GM19395 (cell line): ENCODE results near the gene PHF2.
"Not testable (repeated sequence)": the region's sequence is repeated elsewhere in the genome, so short reads cannot be mapped to it uniquely, and the experiment has no call there.

Experiments used
- ATAC-seq: cut with Tn5 transposase; IDR thresholded peaks from one replicate; pipeline ENCODE4 v1.9.1; 2021; ENCODE audit warnings: mild to moderate bottlenecking, moderate library complexity; ENCODE audit not compliant: unreplicated experiment

The PHF2 gene

DNA sequence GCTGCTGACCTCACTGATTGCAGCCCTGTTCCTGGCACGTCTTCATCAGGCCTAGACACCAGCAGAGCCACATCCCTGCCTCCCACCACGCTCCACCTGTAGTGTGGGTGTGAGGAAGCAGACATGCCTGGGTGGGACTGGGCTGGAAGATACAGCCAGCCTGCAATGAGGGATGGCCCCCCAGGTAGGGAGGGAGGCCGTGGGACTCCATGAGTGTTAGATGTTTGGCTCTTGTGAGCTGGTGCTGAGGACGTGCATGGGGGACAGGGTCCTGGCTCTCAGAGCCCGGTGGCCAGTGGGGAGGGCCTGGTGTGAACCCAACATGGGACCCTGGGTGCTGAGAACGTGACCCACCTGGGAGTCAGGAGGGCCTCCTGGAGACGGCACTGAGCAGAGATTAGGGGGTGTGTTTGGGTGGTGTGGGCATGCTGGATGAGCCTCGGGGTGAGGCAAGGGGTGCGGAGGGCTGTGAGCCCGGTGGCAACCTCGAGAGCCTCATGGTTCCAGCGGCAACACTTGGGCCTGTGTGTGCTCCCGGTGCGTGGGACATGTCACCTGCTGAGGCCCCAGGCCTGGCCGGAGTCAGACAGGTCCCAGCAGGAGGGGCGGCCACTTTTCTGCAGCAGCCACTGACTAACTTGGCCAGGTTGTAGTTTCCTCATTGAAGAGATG lies 87.6 kb downstream of the PHF2 start:
- no peak for ATAC-seq

DNA sequence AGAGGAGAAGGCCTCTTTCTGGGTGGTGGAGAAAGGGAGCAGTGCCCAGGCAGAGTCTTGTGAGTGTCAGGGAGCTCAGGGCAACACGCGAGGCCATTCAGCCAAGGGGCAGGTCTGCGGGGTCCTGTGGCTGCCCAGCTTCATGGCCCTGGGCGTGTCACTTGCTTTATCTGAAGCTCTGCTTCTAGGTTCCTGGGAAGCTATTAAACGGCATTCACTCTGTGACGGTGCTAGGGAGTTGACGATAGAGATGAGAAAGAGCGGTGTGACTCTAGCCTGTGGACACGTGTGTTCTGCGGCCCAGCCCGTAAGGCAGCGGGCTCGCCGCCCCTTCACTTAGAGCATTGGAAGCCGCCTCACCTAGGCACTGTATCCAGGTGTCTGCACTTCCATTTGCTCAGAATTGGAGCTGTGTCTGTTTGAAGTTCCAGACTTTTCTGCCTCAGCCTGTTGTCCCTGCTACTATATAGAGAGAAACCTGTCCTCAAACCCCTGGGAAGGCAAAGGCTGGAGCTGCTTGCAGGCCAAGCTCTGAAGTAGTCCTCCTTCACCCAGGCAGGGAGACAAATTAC lies 88.3 kb downstream of the PHF2 start:
- ATAC-seq: no peak

DNA sequence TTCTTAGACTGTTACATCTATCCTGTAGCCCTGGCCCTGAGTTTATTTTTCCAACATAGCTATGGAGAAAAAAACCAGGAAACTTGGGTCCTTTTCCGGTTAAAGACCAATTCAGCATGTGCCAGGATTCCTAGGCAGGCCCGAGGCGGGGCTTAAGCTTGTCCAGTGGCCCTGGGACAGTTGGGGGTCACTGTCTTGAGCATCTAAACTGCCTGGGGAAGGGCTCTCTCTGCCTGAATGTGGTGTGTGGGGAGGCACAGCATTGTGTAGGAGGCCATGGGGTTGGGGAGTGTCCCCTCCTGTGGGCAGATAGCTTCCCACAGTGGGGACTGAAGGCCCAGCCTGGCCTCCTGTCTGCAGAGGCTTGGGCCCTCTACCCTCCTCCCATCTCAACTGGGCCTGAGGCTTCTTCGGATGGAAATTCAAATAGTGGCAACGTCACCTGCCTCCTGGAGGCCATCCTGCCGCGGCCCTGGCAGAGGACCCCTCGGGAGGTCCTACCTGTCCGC lies 88.8 kb downstream of the PHF2 start:
- ATAC-seq: no peak

DNA sequence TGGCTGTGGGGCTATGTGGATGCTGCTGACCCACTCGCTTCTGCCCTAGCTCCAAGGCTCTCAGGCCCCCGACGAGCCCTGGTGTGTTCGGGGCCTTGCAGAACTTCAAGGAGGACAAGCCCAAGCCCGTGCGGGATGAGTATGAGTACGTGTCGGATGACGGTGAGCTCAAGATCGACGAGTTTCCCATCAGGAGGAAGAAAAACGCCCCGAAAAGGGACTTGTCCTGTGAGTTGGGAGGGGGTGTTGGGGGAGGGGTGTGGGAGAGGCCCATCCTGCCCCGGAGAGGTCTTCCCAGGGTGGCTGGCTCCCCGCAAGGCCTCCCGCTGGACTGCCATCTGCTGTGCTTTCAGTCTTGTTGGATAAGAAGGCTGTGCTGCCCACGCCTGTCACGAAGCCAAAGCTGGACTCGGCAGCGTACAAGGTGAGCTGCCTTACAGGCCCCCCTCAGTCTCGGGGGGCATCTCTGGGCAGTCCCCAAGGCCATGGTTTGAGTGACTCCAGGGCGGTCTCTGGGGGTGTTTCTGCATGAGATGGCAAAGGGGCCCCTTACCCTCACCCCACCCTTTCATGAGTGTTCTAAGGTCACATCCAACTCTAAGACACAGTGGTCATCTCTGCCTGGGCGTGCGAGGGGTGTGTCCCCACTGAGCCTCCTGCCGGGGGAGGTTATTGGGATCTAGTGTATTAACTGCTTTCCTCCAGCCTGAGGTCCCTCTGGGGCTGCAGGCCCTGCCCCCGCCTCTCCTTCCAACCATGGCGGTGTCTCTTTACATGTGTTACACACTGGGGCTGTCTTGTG lies 89.5 kb downstream of the PHF2 start:
- no peak for ATAC-seq

DNA sequence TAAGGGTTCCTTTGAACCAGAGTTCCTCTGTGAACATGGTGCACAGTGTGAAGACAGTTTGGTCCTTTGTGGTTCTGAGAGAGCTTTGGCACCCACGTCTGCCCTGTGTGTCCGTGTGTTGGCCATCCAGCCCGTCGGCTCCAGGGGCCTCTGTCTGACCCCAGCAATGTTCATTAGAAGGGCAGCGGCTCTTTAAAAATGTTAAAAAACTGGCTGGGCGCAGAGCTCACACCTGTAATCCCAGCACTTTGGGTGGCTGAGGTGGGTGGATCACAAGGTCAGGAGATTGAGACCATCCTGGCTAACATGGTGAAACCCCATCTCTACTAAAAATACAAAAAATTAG lies 90.0 kb downstream of the PHF2 start:
- not testable (repeated sequence) for ATAC-seq

DNA sequence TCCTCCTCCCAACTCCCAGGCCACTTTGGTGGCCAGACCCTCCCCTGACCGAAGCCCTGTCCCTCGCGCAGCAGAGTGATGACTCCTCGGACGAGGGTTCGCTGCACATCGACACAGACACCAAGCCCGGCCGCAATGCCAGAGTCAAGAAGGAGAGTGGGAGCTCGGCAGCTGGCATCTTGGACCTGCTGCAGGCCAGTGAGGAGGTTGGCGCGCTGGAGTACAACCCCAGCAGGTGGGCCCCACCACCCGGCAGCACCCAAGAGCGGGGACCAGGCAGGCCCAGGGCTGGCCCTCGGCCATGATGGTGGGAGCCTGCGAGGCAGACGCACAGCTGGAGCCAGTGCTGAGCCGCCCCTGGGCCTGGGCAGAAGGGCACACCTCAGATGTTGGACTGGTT lies 90.6 kb downstream of the PHF2 start:
- no peak for ATAC-seq

DNA sequence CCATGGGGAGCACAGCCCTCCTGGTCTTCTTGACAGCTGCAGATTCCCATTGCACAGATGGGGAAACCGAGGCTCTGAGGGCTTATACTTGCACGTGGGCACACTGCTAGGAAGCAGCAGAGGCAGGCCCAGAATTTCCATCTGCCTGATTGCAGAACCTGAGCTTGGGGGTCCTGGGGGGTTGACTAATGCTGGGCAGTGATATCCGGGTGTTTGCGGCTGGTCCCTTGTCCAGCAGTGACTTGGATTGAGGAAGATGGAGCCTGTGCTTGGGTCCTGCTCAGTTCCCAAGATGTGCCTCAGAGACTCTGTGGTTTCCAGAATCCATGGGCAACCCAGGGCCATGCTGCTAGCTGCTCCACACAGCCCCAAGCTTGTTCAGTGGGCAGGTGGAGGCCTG lies 91.2 kb downstream of the PHF2 start:
- no peak for ATAC-seq

DNA sequence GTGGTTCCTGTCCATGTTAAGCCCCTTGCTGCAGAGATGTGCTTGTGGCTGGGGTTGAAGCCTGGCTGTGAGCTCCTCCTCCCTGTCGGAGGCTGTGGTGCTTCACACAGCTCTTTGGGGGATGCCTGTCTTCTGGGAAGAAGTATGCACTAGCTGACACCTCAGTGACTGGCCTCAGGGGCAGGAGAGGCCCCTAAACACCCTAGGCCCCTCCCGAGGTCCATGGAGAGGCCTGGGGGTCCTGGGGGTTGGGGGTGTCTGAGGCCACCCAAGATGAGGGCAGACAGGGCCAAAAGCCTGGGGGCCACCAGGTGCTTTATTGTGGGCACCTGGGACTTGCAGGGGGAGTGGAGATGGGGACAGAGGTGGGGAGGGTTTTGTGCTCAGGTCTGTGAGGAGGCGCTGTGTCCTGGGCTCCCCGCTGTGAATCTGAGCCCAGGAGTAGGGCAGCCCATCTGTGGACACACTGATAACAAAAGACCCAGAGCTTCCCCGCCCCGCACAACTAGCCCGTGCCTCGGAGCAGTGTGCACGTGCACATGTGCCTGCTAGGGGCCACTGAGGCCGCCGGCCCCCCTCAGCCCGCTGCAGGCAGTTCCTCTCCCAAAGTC lies 92.0 kb downstream of the PHF2 start:
- ATAC-seq: no peak

DNA sequence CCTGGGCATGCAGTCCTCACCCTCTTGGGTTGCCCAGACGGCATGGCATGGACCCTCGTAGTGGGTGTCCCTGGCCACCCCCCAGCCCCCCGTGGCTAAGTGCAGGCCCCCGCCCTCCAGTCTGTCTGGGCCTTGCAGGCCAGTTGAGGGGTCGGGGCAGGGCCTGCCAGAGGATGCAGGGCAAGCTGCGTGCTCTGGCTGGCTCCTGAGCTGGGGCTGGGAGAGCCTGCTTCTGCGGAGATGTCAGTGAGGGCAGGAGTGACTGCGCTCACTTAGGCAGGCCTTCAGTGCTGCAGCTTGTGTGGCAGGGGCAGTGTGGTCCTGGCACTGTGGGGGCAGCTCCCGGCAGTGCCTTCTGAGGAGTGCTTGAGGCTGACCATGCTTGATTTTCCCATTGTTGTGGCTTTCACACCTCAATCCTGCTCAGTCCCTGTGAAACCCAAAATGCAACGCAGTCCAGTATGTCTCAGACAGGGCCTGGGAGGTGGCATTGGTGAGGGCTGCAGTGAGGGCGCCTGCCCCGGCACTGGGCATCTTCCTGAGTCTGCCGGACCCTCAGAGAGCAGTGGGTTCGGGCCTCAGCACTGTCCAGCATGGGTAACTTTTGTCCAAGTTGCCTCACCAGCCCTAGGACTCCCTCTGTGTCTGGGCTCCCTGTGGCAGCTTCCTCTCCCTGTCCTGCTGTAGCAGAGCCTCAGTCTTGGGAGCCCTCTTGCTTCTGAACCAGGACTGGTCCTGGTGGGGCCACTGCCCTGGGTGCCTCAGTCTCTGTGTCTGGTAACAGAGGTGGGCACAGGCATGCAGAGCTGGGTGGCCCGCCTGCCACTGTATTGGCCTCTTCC lies 93.0 kb downstream of the PHF2 start:
- ATAC-seq: no peak

DNA sequence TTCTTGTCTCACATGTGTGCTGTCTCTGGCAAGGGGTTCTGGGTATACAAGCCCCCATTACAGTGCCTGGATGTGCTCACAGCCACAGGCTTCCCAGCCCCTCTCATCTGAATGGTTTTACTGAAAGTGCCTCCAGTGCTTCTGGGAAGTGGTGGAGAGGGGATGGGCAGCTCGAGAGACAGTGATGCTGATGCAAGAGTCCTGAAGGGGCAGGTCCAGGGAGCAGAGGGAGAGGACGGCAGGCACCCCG lies 93.5 kb downstream of the PHF2 start:
- ATAC-seq: no peak

DNA sequence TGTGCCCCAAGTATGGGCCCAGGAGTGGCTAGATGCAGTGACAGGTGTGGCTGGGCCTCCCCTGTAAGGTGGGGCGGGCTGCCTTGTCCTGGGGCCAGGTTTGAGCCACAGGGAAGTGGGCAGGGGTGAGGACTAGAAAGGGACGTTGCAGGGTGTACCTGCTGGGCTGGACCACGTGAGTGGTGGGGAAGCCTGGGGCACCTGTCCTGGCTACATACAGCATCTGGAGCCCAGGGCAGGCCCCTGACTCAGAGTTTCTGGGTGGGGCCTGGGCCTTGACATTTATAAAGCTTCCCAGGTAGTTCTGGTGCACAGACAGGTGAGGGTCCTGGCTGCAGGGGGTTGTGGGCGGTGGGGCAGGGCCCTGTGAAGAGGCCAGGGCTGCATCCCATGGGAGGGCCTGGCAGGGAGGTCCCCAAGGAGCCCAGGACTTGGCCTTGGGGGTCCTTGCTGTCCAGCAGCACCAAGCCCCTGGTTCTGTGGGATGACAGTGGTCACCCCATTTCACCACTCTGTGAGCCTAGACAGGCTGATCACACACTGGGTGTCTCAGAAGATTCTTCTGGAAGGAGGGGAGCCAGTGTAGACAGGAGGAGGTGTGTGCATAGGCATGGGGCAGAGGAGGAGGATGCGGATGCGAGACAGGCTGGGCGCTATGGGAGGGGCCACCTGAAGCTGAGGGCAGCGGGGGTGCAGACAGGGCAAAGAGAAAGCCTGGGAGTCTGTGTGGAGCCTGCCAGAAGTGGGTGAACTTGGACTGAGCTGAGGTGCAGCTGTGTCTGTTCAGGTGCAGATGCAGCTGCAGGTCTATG lies 94.0 kb downstream of the PHF2 start:
- ATAC-seq: no peak

DNA sequence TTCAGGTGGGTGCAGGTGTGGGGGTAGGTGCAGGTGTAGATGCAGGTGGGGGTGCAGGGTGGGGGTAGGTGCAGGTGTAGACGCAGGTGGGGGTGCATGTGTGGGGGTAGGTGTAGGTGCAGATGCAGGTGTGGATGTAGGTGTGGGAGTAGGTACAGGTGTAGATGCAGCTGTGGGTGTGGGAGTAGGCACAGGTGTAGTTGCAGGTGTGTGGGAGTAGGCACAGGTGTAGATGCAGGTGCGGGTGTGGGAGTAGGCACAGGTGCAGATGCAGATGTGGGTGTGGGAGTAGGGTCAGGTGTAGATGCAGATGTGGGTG lies 94.6 kb downstream of the PHF2 start:
- no peak for ATAC-seq

DNA sequence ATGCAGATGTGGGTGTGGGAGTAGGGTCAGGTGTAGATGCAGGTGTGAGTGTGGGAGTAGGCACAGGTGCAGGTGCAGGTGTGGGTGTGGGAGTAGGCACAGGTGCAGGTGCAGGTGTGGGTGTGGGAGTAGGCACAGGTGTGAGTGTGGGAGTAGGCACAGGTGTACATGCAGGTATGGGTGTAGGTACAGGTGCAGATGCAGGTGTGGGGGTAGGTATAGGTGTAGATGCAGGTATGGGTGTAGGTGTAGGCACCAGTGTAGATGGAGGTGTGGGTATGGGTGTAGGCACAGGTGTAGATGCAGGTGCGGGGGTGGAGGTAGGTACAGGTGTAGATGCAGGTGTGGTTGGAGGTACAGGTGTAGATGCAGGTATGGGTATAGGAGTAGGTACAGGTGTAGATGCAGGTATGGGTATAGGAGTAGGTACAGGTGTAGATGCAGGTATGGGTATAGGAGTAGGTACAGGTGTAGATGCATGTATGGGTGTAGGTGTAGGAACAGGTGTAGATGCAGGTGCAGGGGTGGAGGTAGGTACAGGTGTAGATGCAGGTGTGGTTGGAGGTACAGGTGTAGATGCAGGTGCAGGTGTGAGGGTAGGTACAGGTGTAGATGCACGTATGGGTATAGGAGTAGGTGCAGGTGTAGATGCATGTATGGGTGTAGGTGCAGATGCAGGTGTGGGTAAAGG lies 96.1 kb downstream of the PHF2 start:
- not testable (repeated sequence) for ATAC-seq

DNA sequence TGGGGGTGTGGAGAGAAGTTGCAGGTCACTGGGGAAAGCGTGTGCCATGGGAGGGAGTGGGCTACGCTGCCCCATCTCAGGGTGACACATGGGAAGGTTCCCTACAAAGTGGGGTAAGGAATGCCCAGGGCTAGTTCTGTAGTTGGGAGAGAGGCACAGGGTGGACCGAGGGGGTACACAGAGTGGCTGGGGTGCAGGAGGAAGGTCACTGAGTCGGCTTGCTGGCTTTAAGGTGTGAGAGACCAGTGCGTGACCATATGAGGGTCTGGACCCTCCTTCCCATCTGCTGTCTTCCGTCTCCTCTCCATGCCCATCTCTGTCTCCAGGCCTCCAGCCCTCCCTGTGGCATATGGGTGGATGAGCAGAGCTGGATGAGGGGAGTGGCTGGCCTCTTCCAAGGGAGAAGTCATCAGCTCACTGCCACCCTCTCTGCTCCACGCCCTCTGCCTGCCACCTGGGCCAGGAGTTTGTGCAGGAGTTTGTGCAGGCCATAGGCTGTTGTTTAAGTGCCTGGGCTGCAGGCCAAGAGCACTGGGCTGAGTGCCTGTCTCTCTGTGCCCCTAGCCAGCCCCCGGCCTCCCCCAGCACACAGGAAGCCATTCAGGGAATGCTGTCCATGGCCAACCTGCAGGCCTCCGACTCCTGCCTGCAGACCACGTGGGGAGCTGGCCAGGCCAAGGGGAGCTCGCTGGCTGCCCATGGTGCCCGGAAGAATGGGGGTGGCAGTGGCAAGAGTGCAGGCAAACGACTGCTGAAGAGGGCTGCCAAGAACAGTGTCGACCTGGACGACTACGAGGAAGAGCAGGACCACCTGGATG lies 96.8 kb downstream of the PHF2 start:
- no peak for ATAC-seq

DNA sequence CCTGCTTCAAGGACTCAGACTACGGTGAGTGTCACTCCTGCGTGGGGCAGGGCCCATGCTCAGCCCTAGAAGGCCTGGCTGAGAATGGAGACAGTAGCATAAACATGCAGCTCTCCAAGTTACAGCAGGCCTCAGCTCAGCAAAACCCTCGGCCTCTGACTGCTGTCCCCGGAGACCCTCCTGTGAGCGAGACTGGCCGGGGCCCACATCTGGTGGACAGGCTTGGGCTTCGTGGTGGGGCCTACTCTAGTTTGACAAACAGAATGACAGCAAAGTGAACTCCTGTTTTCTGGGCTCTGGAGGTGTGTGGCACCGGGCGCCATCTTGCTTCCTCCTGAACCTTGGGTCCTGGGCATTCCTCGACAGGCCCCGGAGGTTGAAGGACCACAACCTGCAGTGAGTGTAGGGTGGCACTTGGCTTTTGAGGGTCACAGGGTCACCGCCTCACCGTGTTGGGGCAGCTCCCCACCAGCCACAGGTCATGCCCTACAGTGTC lies 97.5 kb downstream of the PHF2 start:
- ATAC-seq: no peak

DNA sequence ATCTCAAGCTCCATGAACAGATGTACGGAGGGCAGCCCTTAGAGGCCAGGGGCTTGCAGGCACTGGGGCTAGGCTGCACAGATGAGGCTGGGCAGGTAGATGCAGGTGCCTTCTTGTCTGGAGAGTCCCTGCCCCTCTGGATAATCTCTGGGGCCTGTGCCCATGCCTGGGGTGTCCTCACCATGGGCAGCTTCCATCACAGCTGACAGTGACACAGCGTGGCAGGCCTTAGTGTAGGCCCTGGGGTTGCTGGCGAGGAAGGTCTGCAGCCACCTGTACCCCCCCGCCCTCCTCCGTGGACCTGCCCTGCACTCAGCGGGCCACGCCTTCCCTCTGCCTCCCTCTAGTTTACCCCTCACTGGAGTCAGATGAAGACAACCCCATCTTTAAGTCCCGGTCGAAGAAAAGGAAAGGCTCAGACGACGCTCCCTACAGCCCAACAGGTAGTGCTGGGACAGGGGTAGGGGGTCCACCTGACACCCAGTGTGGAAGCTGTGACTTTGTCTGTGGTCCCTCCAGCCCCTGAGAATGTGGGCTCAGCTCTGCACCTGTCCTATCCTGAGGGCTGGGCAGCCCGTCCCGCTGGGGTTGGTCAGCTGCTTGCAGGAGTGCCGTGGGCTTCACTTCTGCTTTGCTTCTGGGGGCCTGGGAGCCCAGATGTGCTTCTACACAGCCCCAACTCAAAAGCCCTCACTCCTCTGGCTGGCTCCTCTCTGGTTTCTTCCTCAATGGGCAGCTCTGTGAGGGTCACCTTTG lies 98.4 kb downstream of the PHF2 start:
- no peak for ATAC-seq

DNA sequence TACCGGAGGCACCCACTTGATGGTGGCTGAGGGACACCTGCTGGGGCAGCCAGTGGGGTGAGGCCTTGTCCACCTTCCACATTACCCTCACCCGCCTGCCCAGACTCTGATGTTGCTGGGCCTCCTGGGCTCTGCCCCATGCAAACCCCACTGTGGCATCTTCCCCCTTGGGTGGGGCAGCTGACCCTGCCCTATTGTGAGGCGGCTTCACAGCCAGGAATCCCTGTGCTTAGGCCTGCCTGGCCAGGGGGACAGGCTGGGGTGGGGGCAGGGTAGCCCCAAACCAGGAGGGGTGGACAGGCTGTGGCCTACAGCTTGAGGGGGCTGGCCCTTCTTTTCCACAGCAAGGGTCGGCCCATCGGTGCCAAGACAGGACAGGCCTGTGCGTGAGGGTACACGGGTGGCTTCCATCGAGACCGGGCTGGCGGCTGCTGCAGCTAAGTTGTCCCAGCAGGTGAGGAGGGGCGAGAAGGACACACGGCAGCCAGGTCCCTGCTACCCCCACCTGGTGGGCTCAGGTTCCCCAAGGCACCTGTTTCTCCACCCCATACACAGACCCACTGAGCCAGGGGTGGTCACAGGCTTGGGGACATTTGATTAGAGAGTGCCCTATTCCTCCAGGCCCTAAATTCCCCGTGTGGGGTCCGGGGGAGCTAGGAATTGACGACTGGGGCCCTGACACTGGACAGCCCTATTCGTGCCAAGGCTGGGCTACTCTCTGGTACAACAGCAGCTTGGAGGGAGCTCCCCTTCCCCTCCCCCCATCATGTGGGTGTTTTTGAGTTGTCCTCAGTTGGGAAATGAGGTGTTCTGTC lies 99.2 kb downstream of the PHF2 start:
- ATAC-seq: no peak
